HCT116 (cell line): ENCODE measurements around the gene MFGE8. TPM values are rescaled to one million over a fixed set of nuclear protein-coding genes. Genes with fewer than 3 reads are reported as not detected.

Experiments
- ATAC-seq: fragments of 200-7000 bp; cut with Tn5 transposase; 2 replicates; pipeline ENCODE4 v1.9.1; 2020; ENCODE audit warnings: mild to moderate bottlenecking, moderate library complexity
- BruUV-seq: library from RNA; stranded (reverse); fragments of 400-500 nt; replicated peaks from 2 replicates; lab custom pipeline; 2021; lab: Mats Ljungman, UMichigan
- CTCF ChIA-PET: fragments of 300-600 bp; sonication (Branson Sonifier 250); formaldehyde crosslinking; loops from one replicate; lab custom pipeline; 2021; ENCODE audit warnings: antibody characterized with exemption; lab: Charles Lee
- POLR2A ChIA-PET: fragments of 300-600, 350-600 bp; sonication (Branson Sonifier 250); formaldehyde crosslinking; loops from one replicate; lab custom pipeline; 2021; ENCODE audit warnings: antibody characterized with exemption; lab: Charles Lee
- RAD21 ChIA-PET, 2 experiments: fragments of 300-600 bp; sonication (Branson Sonifier 250); formaldehyde crosslinking; loops; one replicate each; lab custom pipeline; 2023; ENCODE audit warnings: low total read pairs in 2 of 2; ENCODE audit not compliant: uncharacterized antibody in 2 of 2, unreplicated experiment in 2 of 2, low non-redundant PET in 1 of 2; lab: Charles Lee
- DNase-seq: peaks from one replicate; pipeline ENCODE4 v3.0.0-alpha.2; 2010; ENCODE audit warnings: low read depth, low spot score
- H2AFZ ChIP-seq: fragments of 200-600 bp; shearing (Covaris generic), sonication (generic); 2 replicates; pipeline ENCODE4 v1.6.1; 2017; ENCODE audit warnings: low read depth, mixed run types, mixed read lengths, antibody characterized with exemption, low read length; ENCODE audit not compliant: poor library complexity, severe bottlenecking
- H3K27ac ChIP-seq: 2 replicates; pipeline ENCODE4 v1.5.1; 2012; ENCODE audit warnings: low read depth, low read length
- H3K27me3 ChIP-seq: fragments of 200-600 bp; sonication (generic); 2 replicates; pipeline ENCODE4 v1.6.1; 2016; ENCODE audit warnings: mixed run types, low read length, mixed read lengths; ENCODE audit not compliant: insufficient read depth
- H3K36me3 ChIP-seq, 2 experiments: fragments of 200-500 bp in 1 of 2; fragments of 200-600 bp in 1 of 2; sonication (Bioruptor generic) in 1 of 2; sonication (generic) in 1 of 2; 2 replicates each; pipeline versions ENCODE4 v1.5.1 to v1.6.1; 2014 to 2016; ENCODE audit warnings: low read length in 2 of 2, inconsistent platforms in 1 of 2, mixed read lengths in 1 of 2, mixed run types in 1 of 2; ENCODE audit not compliant: insufficient read depth in 2 of 2, control insufficient read depth in 1 of 2
- H3K4me1 ChIP-seq, 2 experiments: fragments of 200-600 bp in 1 of 2; sonication (generic) in 1 of 2; 2 replicates each; pipeline versions ENCODE4 v1.5.1 to v1.6.1; 2012 to 2017; ENCODE audit warnings: low read length in 2 of 2, inconsistent platforms in 1 of 2, mild to moderate bottlenecking in 1 of 2, mixed read lengths in 1 of 2, mixed run types in 1 of 2, moderate library complexity in 1 of 2; ENCODE audit not compliant: insufficient read depth in 2 of 2, control insufficient read depth in 1 of 2
- H3K4me2 ChIP-seq: fragments of 200-600 bp; sonication (generic); 2 replicates; pipeline ENCODE4 v1.6.1; 2017; ENCODE audit warnings: mixed run types, low read length, mixed read lengths
- H3K4me3 ChIP-seq, 2 experiments: fragments of 200-600 bp in 1 of 2; sonication (generic) in 1 of 2; replicated peaks in 1 of 2; 2 replicates each; pipeline ENCODE4 v1.5.1; 2011 to 2016; ENCODE audit warnings: low read length in 2 of 2, control low read depth in 1 of 2, low read depth in 1 of 2, mild to moderate bottlenecking in 1 of 2, mixed read lengths in 1 of 2, mixed run types in 1 of 2
- H3K79me2 ChIP-seq: fragments of 200-600 bp; sonication (generic); 2 replicates; pipeline ENCODE4 v1.6.1; 2017; ENCODE audit warnings: mild to moderate bottlenecking, mixed run types, low read length, moderate library complexity, mixed read lengths; ENCODE audit not compliant: insufficient read depth
- H3K9ac ChIP-seq: fragments of 200-600 bp; sonication (generic); 2 replicates; pipeline ENCODE4 v1.6.1; 2016; ENCODE audit warnings: low read length, mixed read lengths
- H3K9me2 ChIP-seq: fragments of 200-600 bp; sonication (generic), shearing (Covaris generic); 2 replicates; pipeline ENCODE4 v1.6.1; 2017; ENCODE audit warnings: mixed run types, mild to moderate bottlenecking, moderate library complexity; ENCODE audit not compliant: insufficient read depth
- H3K9me3 ChIP-seq, 2 experiments: fragments of 200-500 bp in 1 of 2; fragments of 200-600 bp in 1 of 2; sonication (Bioruptor generic) in 1 of 2; sonication (generic) in 1 of 2; 2 replicates each; pipeline ENCODE4 v1.6.1; 2014 to 2017; ENCODE audit warnings: low read length in 2 of 2, mixed read lengths in 2 of 2, inconsistent platforms in 1 of 2, low read depth in 1 of 2, mild to moderate bottlenecking in 1 of 2, mixed run types in 1 of 2, moderate library complexity in 1 of 2; ENCODE audit not compliant: control insufficient read depth in 1 of 2, insufficient read depth in 1 of 2
- H4K20me1 ChIP-seq: fragments of 200-600 bp; sonication (generic), shearing (Covaris generic); 2 replicates; pipeline ENCODE4 v1.6.1; 2017; ENCODE audit warnings: mixed run types, mild to moderate bottlenecking, moderate library complexity; ENCODE audit not compliant: insufficient read depth
- POLR2A ChIP-seq: IDR thresholded peaks from 2 replicates; pipeline ENCODE4 v1.7.0; 2011; ENCODE audit warnings: borderline replicate concordance; ENCODE audit not compliant: insufficient read depth, insufficient read length; ENCODE audit errors: extremely low read depth
- intact Hi-C: fragments of 100-400 bp; cut with micrococcal nuclease; formaldehyde crosslinking; loops from 2 replicates; pipeline ENCODE4 v1.10.0; 2022
- total RNA-seq: library from RNA; stranded (reverse); gene quantifications from one replicate; pipeline ENCODE4 v1.2.1, GENCODE V29; 2021; ENCODE audit not compliant: unreplicated experiment
- TF ChIP-seq, protein P1 (sequence below): IDR thresholded peaks from 2 replicates; pipeline ENCODE4 v1.6.1; 2012
- TF ChIP-seq, protein P2 (sequence below): IDR thresholded peaks from 2 replicates; pipeline ENCODE4 v1.6.1; 2011; ENCODE audit warnings: mild to moderate bottlenecking, low read length, moderate library complexity; ENCODE audit not compliant: insufficient replicate concordance; ENCODE audit errors: extremely low read depth

The MFGE8 gene
- total RNA-seq, 1 experiment from 2014 or later: 70.7 TPM

DNA sequence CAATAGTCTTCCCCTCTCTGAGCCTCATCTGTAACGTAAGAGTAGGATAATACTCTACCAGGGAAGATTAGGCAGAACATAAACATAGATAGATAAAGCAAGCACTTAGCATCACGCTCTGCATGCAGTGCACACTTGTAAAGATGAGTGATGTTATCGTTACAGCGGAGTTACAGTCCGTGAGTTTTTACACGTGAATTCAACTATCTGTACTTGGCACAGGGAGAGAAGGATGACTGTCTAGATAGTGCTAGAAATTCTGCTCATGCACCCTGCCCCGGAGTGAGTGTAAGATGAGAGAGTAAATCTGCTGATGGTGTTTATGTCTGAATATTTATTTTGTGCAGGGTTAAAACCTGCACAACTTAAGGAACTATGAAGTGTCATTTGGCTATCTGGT is 53.6 kb downstream of the MFGE8 start:
- no peaks in the 10 kb centered on the region for H3K9me2 ChIP-seq
- POLR2A ChIA-PET: no interaction called here
- H3K79me2 ChIP-seq: no peaks in the 10 kb centered on the region
- H3K4me2 ChIP-seq: no peak overlapping the region
- intact Hi-C loops: no loop called here
- no peaks in the 10 kb centered on the region for H3K4me1 ChIP-seq
- H3K36me3 ChIP-seq: no peaks in the 10 kb centered on the region
- H3K4me3 ChIP-seq: no peak overlapping the region
- no peak for ATAC-seq
- TF ChIP-seq, protein P1, sequence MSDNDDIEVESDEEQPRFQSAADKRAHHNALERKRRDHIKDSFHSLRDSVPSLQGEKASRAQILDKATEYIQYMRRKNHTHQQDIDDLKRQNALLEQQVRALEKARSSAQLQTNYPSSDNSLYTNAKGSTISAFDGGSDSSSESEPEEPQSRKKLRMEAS: no peak
- TF ChIP-seq, all 23 proteins: peak for 0
- no peak for DNase-seq
- no TSS peak for BruUV-seq
- H3K9ac ChIP-seq: no peak overlapping the region
- H3K9me3 ChIP-seq: no peaks in the 10 kb centered on the region
- H3K27me3 ChIP-seq: peaks cover 32% of the 10 kb centered on the region
- ChIA-PET CTCF (no interaction called here), RAD21 (no interaction called here)
- H3K27ac ChIP-seq: no peak overlapping the region
- no peaks in the 10 kb centered on the region for H4K20me1 ChIP-seq
- no peak overlapping the region for H2AFZ ChIP-seq

DNA sequence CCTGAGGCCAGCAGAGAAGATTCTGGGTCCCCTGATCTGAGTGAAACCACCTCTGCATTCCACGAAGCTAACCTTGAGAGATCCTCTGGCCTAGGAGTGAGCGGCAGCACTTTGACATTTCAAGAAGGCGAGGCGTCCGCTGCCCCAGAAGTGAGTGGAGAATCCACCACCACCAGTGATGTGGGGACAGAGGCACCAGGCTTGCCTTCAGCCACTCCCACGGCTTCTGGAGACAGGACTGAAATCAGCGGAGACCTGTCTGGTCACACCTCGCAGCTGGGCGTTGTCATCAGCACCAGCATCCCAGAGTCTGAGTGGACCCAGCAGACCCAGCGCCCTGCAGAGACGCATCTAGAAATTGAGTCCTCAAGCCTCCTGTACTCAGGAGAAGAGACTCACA is 54.2 kb downstream of the MFGE8 start:
- ATAC-seq (no peak), DNase-seq (no peak)
- TF ChIP-seq, protein P2, sequence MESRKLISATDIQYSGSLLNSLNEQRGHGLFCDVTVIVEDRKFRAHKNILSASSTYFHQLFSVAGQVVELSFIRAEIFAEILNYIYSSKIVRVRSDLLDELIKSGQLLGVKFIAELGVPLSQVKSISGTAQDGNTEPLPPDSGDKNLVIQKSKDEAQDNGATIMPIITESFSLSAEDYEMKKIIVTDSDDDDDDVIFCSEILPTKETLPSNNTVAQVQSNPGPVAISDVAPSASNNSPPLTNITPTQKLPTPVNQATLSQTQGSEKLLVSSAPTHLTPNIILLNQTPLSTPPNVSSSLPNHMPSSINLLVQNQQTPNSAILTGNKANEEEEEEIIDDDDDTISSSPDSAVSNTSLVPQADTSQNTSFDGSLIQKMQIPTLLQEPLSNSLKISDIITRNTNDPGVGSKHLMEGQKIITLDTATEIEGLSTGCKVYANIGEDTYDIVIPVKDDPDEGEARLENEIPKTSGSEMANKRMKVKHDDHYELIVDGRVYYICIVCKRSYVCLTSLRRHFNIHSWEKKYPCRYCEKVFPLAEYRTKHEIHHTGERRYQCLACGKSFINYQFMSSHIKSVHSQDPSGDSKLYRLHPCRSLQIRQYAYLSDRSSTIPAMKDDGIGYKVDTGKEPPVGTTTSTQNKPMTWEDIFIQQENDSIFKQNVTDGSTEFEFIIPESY: no peak
- no peak for TF ChIP-seq POLR2A
- H2AFZ ChIP-seq: no peak overlapping the region
- no peak overlapping the region for H3K27ac ChIP-seq
- H4K20me1 ChIP-seq: no peaks in the 10 kb centered on the region
- H3K36me3 ChIP-seq: no peaks in the 10 kb centered on the region
- no peak overlapping the region for H3K9ac ChIP-seq
- intact Hi-C loops: no loop called here
- POLR2A ChIA-PET: no interaction called here
- no peaks in the 10 kb centered on the region for H3K9me2 ChIP-seq
- RAD21 ChIA-PET: no interaction called here
- H3K27me3 ChIP-seq: peaks cover 32% of the 10 kb centered on the region
- CTCF ChIA-PET: no interaction called here
- H3K9me3 ChIP-seq: no peaks in the 10 kb centered on the region
- BruUV-seq: no TSS peak
- no peaks in the 10 kb centered on the region for H3K4me1 ChIP-seq
- H3K4me2 ChIP-seq: no peak overlapping the region
- H3K79me2 ChIP-seq: no peaks in the 10 kb centered on the region
- H3K4me3 ChIP-seq: no peak overlapping the region
